ENCODE measurements around the gene MTG2. TPM values are rescaled to one million over a fixed set of nuclear protein-coding genes. Genes with fewer than 3 reads are reported as not detected.

Gene MTG2
- total RNA-seq, 1 donor from 2014 or later = 32.9 TPM

- no peak for TF ChIP-seq CTCF (conservative IDR thresholded peaks at IDR 0.05)
- Mint-ChIP-seq H3K27me3 (ENCODE audit: low read depth) (no peaks in the 10 kb centered on the region), H3K9me3 (no peaks in the 10 kb centered on the region), H3K4me1 (peaks cover 7% of the 10 kb centered on the region), H3K36me3 (ENCODE audit: low read depth) (peaks cover 12% of the 10 kb centered on the region), H3K4me3 (no peak overlapping the region), H3K27ac (ENCODE audit: unreplicated experiment) (no peak overlapping the region)
- DNase-seq (ENCODE audit: low read depth, low spot score) = no peak
Observed at GRCh38 chr20:62158541-62158940, 24.3 kb upstream of the MTG2 start.

- no peak for DNase-seq (ENCODE audit: low read depth, low spot score)
- Mint-ChIP-seq H3K36me3 (ENCODE audit: low read depth) (peaks cover 7% of the 10 kb centered on the region), H3K27me3 (ENCODE audit: low read depth) (no peaks in the 10 kb centered on the region), H3K4me3 (no peak overlapping the region), H3K9me3 (no peaks in the 10 kb centered on the region), H3K4me1 (peaks cover 7% of the 10 kb centered on the region), H3K27ac (ENCODE audit: unreplicated experiment) (no peak overlapping the region)
- no peak for TF ChIP-seq CTCF (conservative IDR thresholded peaks at IDR 0.05)
Observed at GRCh38 chr20:62159052-62159451, 23.8 kb upstream of the MTG2 start.

GRCh38 chr20:62159839-62160238 lies 23.0 kb upstream of the MTG2 start:
- Mint-ChIP-seq H3K4me1 (peaks cover 7% of the 10 kb centered on the region), H3K27me3 (ENCODE audit: low read depth) (no peaks in the 10 kb centered on the region), H3K36me3 (ENCODE audit: low read depth) (peaks cover under 1% of the 10 kb centered on the region), H3K9me3 (no peaks in the 10 kb centered on the region), H3K27ac (ENCODE audit: unreplicated experiment) (no peak overlapping the region), H3K4me3 (no peak overlapping the region)
- no peak for TF ChIP-seq CTCF (conservative IDR thresholded peaks at IDR 0.05)
- DNase-seq (ENCODE audit: low read depth, low spot score) = no peak

GRCh38 chr20:62160253-62160652 lies 22.6 kb upstream of the MTG2 start:
- TF ChIP-seq CTCF (conservative IDR thresholded peaks at IDR 0.05) = no peak

GRCh38 chr20:62160876-62161275 lies 22.0 kb upstream of the MTG2 start:
- Mint-ChIP-seq H3K36me3 (ENCODE audit: low read depth) (no peaks in the 10 kb centered on the region), H3K27me3 (ENCODE audit: low read depth) (no peaks in the 10 kb centered on the region), H3K27ac (ENCODE audit: unreplicated experiment) (no peak overlapping the region), H3K4me3 (no peak overlapping the region), H3K4me1 (peaks cover 5% of the 10 kb centered on the region), H3K9me3 (no peaks in the 10 kb centered on the region)
- TF ChIP-seq CTCF (conservative IDR thresholded peaks at IDR 0.05) = no peak
- DNase-seq (ENCODE audit: low read depth, low spot score) = no peak

More at GRCh38 chr20:62160253-62160652, 22.6 kb upstream of the MTG2 start:
- Mint-ChIP-seq H3K27me3 (ENCODE audit: low read depth) (no peaks in the 10 kb centered on the region), H3K4me3 (no peak overlapping the region), H3K27ac (ENCODE audit: unreplicated experiment) (no peak overlapping the region), H3K4me1 (peaks cover 7% of the 10 kb centered on the region), H3K36me3 (ENCODE audit: low read depth) (no peaks in the 10 kb centered on the region), H3K9me3 (no peaks in the 10 kb centered on the region)
- DNase-seq (ENCODE audit: low read depth, low spot score) = no peak

- DNase-seq (ENCODE audit: low read depth, low spot score) = no peak
- no peak for TF ChIP-seq CTCF (conservative IDR thresholded peaks at IDR 0.05)
- Mint-ChIP-seq H3K4me1 (no peaks in the 10 kb centered on the region), H3K36me3 (ENCODE audit: low read depth) (peaks cover 1% of the 10 kb centered on the region), H3K27ac (ENCODE audit: unreplicated experiment) (no peak overlapping the region), H3K4me3 (no peak overlapping the region), H3K27me3 (ENCODE audit: low read depth) (no peaks in the 10 kb centered on the region), H3K9me3 (no peaks in the 10 kb centered on the region)
Observed at GRCh38 chr20:62161347-62161746, 21.5 kb upstream of the MTG2 start.
